Sigmoid colon (tissue), 4 donors: ENCODE data around the gene RAB7B.

Experiments used
- EP300 ChIP-seq, 4 donors: sonication (generic); formaldehyde crosslinking; IDR thresholded peaks; one replicate each; pipeline ENCODE4 v1.6.1; 2017; ENCODE audit warnings: antibody characterized with exemption in 4 of 4
- POLR2A ChIP-seq, 2 donors: fragments of 450-650 bp; IDR thresholded peaks; one replicate each; pipeline ENCODE4 v1.6.1; 2016; ENCODE audit warnings: antibody characterized with exemption in 2 of 2, mild to moderate bottlenecking in 2 of 2, moderate library complexity in 2 of 2
- POLR2AphosphoS5 ChIP-seq, 4 donors: sonication (generic); formaldehyde crosslinking; IDR thresholded peaks; one replicate each; pipeline ENCODE4 v1.6.1; 2017; ENCODE audit warnings: antibody characterized with exemption in 4 of 4
- TF ChIP-seq, protein P1 (sequence below), 4 experiments: fragments of 450-650 bp in 3 of 4; fragments of 200-600 bp in 1 of 4; IDR thresholded peaks; one replicate each; pipeline ENCODE4 v1.5.1; 2016 to 2019; ENCODE audit warnings: antibody characterized with exemption in 4 of 4, mild to moderate bottlenecking in 3 of 4, moderate library complexity in 2 of 4

DNA sequence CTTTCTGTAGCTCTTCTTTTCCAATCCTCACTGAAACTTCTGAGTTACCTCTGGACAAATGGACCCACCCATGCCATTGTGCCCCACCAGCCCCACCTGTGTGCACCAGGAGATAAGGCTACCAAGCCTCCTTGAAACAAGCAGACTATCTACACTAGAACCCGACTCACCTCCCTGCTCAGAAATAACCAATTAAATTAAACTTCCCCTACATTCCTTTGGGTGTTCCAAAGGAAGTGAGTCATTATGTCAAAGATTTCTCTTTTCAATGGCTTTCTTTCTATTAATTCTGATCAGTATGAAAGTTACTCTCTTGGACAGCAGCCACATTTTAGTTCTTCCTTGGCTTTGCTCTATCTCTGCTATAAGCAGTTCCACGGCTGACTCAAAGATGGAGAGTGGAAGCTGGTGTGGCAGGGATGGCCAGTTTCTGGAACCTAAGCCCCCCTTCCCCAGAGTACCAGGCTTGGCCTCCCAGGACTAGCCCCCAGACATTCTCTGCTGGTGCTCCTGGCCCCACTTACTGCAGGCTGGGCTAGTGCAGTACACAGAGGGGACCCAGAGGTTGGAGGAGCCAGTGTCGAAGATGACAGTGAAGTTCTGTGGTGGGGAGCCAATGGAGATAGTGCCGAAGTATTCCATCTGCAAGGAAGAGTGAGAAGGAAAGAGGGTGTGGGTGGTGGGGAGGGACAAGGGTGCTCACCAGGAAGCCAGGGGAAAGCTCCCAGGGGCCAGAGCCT is 18.6 kb upstream of the RAB7B start:
- TF ChIP-seq, protein P1, sequence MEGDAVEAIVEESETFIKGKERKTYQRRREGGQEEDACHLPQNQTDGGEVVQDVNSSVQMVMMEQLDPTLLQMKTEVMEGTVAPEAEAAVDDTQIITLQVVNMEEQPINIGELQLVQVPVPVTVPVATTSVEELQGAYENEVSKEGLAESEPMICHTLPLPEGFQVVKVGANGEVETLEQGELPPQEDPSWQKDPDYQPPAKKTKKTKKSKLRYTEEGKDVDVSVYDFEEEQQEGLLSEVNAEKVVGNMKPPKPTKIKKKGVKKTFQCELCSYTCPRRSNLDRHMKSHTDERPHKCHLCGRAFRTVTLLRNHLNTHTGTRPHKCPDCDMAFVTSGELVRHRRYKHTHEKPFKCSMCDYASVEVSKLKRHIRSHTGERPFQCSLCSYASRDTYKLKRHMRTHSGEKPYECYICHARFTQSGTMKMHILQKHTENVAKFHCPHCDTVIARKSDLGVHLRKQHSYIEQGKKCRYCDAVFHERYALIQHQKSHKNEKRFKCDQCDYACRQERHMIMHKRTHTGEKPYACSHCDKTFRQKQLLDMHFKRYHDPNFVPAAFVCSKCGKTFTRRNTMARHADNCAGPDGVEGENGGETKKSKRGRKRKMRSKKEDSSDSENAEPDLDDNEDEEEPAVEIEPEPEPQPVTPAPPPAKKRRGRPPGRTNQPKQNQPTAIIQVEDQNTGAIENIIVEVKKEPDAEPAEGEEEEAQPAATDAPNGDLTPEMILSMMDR (IDR thresholded peaks at IDR 0.05), result no peak
- TF ChIP-seq POLR2A (IDR thresholded peaks at IDR 0.05) (no peak), POLR2AphosphoS5 (IDR thresholded peaks at IDR 0.05) (no peak), EP300 (IDR thresholded peaks at IDR 0.05) (no peak)
